MM.1S (cell line): ENCODE results near the gene MMP1.

Source experiments
- CTCF ChIP-seq: fragments of 300-600 bp; sonication (generic); IDR thresholded peaks from 2 replicates; pipeline ENCODE4 v1.5.1; 2016; ENCODE audit warnings: antibody characterized with exemption, low read length, mixed read lengths
- EZH2 ChIP-seq: fragments of 300-600 bp; sonication (generic); optimal IDR thresholded peaks from 2 replicates; pipeline ENCODE3; 2017; ENCODE audit warnings: low read depth, mild to moderate bottlenecking, antibody characterized with exemption, low read length, mixed read lengths
- EZH2phosphoT487 ChIP-seq: fragments of 300-600 bp; sonication (generic); IDR thresholded peaks from 2 replicates; pipeline ENCODE4 v1.6.1; 2018; ENCODE audit warnings: antibody characterized with exemption, low read length

- TF ChIP-seq CTCF (no peak), EZH2 (no peak), EZH2phosphoT487 (no peak)
These were observed 14.2 kb upstream of the MMP1 start for GRCh38 chr11:102812188-102812587.
